Activated CD8-positive, alpha-beta T cell treated with anti-CD3 and anti-CD28 coated beads for 36 hours (primary cell): ENCODE measurements around the gene FAM13A. TPM values are rescaled to one million over a fixed set of nuclear protein-coding genes. Genes with fewer than 3 reads are reported as not detected.

ENCODE experiments used
- ATAC-seq: fragments of 200-7000 bp; cut with Tn5 transposase; one replicate; pipeline ENCODE4 v1.10.0; 2021; ENCODE audit warnings: mild to moderate bottlenecking, moderate library complexity
- CTCF ChIA-PET: fragments of 350-600 bp; sonication (Branson Sonifier 250); formaldehyde crosslinking; loops from one replicate; lab custom pipeline; 2021; ENCODE audit warnings: antibody characterized with exemption; lab: Charles Lee
- POLR2A ChIA-PET: fragments of 350-600 bp; sonication (Branson Sonifier 250); formaldehyde crosslinking; loops from one replicate; lab custom pipeline; 2021; ENCODE audit warnings: antibody characterized with exemption; lab: Charles Lee
- DNase-seq: peaks from one replicate; pipeline ENCODE4 v3.0.0-alpha.2; 2020
- H3K27ac Mint-ChIP-seq: one replicate; pipeline ENCODE4 v1.8.0; 2021; ENCODE audit warnings: mild to moderate bottlenecking, mixed read lengths
- H3K27me3 Mint-ChIP-seq: one replicate; pipeline ENCODE4 v1.8.0; 2021; ENCODE audit warnings: mixed read lengths
- H3K36me3 Mint-ChIP-seq: one replicate; pipeline ENCODE4 v1.8.0; 2021; ENCODE audit warnings: low read depth, mixed read lengths
- H3K4me1 Mint-ChIP-seq: one replicate; pipeline ENCODE4 v1.8.0; 2021; ENCODE audit warnings: low read depth, mixed read lengths
- H3K4me3 Mint-ChIP-seq: one replicate; pipeline ENCODE4 v1.8.0; 2021; ENCODE audit warnings: mild to moderate bottlenecking, moderate library complexity, mixed read lengths
- H3K9me3 Mint-ChIP-seq: one replicate; pipeline ENCODE4 v1.8.0; 2021; ENCODE audit warnings: mixed read lengths
- intact Hi-C: fragments of 100-400 bp; cut with micrococcal nuclease; formaldehyde crosslinking; loops from one replicate; pipeline ENCODE4 v1.10.0; 2022
- total RNA-seq, 2 experiments: library from RNA; stranded (reverse); gene quantifications; one replicate each; pipeline ENCODE4 v1.2.3, GENCODE V29; 2021
- TF ChIP-seq, protein P1 (sequence below): fragments of 200-600 bp; IDR thresholded peaks from one replicate; pipeline ENCODE4 v1.8.0; 2022; ENCODE audit warnings: antibody characterized with exemption, mild to moderate bottlenecking

FAM13A gene
- total RNA-seq, 2 experiments from 2014 or later: 4.5 to 6.0 TPM

DNA sequence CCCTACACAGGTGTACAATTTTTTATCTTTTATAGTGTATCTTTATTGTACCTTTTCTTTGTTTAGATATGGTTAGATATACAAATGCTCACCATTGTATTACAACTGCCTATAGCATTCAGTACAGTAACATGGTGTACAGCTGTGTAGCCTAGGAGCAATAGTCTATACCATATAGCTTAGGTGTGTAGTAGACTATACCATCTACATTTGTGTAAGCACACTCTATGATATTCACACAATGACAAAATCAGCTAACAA is 80.3 kb downstream of the FAM13A start:
- Mint-ChIP-seq H3K36me3 (no peaks in the 10 kb centered on the region), H3K4me1 (no peaks in the 10 kb centered on the region), H3K9me3 (peaks cover 6% of the 10 kb centered on the region), H3K4me3 (no peak overlapping the region), H3K27me3 (peaks cover 3% of the 10 kb centered on the region), H3K27ac (no peak overlapping the region)
- ATAC-seq (no peak), DNase-seq (no peak)
- POLR2A ChIA-PET: no interaction called here
- TF ChIP-seq, protein P1, sequence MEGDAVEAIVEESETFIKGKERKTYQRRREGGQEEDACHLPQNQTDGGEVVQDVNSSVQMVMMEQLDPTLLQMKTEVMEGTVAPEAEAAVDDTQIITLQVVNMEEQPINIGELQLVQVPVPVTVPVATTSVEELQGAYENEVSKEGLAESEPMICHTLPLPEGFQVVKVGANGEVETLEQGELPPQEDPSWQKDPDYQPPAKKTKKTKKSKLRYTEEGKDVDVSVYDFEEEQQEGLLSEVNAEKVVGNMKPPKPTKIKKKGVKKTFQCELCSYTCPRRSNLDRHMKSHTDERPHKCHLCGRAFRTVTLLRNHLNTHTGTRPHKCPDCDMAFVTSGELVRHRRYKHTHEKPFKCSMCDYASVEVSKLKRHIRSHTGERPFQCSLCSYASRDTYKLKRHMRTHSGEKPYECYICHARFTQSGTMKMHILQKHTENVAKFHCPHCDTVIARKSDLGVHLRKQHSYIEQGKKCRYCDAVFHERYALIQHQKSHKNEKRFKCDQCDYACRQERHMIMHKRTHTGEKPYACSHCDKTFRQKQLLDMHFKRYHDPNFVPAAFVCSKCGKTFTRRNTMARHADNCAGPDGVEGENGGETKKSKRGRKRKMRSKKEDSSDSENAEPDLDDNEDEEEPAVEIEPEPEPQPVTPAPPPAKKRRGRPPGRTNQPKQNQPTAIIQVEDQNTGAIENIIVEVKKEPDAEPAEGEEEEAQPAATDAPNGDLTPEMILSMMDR: no peak
- CTCF ChIA-PET: no interaction called here
- intact Hi-C loops: no loop called here

DNA sequence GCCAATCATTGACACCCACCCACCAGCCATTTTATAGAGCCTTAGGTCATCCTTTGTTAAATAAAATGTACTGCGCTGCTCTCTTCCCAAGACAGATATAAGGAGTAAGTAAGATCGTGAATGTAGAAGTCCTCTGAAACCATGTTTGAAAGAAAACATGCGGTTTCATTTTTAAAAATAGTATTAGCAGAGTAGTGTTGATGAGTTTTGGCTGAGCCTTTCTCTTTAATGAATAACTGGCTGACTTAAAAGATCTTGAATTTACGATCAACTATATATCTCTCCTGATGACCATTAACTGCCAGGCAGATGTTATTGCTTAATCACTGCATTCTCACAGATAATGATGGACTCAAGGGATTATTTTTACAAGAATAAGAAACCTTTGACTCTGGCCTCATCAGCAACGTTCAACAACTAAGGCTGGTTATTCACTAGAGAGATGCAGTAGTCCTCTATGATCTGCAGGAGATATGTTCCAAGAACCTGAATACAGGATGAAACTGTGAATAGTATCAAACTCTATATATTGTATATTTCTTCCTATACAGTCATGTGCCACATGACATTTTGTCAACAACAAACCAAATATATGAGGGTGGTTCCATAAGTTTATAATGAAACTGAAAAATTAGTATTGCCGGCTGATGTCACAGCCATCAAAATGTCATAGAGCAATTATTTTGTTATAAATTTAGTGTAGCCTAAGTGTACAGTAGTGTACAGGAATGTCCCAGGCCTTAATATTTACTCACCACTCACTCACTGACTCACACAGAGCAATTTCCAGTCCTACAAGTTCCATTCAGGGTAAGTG is 80.8 kb downstream of the FAM13A start:
- H3K27me3 Mint-ChIP-seq: peaks cover 3% of the 10 kb centered on the region
- no peak overlapping the region for H3K27ac Mint-ChIP-seq
- intact Hi-C loops: no loop called here
- ChIA-PET POLR2A (no interaction called here), CTCF (no interaction called here)
- TF ChIP-seq, protein P1: no peak
- DNase-seq (no peak), ATAC-seq (no peak)
- H3K36me3 Mint-ChIP-seq: no peaks in the 10 kb centered on the region
- H3K4me1 Mint-ChIP-seq: no peaks in the 10 kb centered on the region
- H3K4me3 Mint-ChIP-seq: no peak overlapping the region
- peaks cover 6% of the 10 kb centered on the region for H3K9me3 Mint-ChIP-seq

GRCh38 chr4:88971536-88971935 is 85.4 kb downstream of the FAM13A start:
- Mint-ChIP-seq H3K4me1 (no peaks in the 10 kb centered on the region), H3K4me3 (no peak overlapping the region)

DNA sequence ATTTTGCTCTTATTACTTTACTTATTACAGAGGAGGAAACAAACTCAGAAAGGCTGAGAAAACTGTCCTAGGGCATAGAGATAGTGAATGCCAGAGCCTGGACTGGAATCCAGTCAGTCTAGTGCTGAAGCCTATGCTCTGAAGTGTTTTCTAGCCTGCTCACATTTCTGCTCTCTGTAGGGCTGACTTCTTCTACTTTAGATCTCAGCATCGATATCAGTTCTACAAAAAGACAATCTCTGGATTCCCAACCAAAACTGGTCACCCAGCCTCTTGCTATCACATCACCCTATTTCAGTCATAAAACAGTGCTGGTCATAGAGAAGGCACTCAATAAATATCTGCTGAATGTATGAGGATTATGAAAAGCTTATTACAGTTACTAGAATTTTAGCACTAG is 87.2 kb downstream of the FAM13A start:
- H3K27me3 Mint-ChIP-seq: peaks cover 8% of the 10 kb centered on the region
- TF ChIP-seq, protein P1: no peak
- no peaks in the 10 kb centered on the region for H3K4me1 Mint-ChIP-seq

More at GRCh38 chr4:88971536-88971935, 85.4 kb downstream of the FAM13A start:
- ATAC-seq (no peak), DNase-seq (no peak)
- TF ChIP-seq, protein P1: no peak
- ChIA-PET CTCF (no interaction called here), POLR2A (no interaction called here)
- H3K36me3 Mint-ChIP-seq: no peaks in the 10 kb centered on the region
- intact Hi-C loops: no loop called here
- peaks cover 7% of the 10 kb centered on the region for H3K27me3 Mint-ChIP-seq
- H3K27ac Mint-ChIP-seq: no peak overlapping the region
- peaks cover 6% of the 10 kb centered on the region for H3K9me3 Mint-ChIP-seq

GRCh38 chr4:88969271-88969670 is 87.7 kb downstream of the FAM13A start:
- Mint-ChIP-seq H3K36me3 (no peaks in the 10 kb centered on the region), H3K27ac (no peak overlapping the region), H3K4me1 (no peaks in the 10 kb centered on the region), H3K4me3 (no peak overlapping the region), H3K9me3 (peaks cover 6% of the 10 kb centered on the region), H3K27me3 (peaks cover 7% of the 10 kb centered on the region)
- ATAC-seq (no peak), DNase-seq (no peak)
- intact Hi-C loops: no loop called here
- TF ChIP-seq, protein P1: no peak
- ChIA-PET POLR2A (no interaction called here), CTCF (interaction anchor here (0.9 kb wide), 1 partner anchor 19 kb away, joined by 3 read pairs; no protein-coding TSS in a partner anchor)

More for the DNA sequence above, 87.2 kb downstream of the FAM13A start:
- H3K27ac Mint-ChIP-seq: no peak overlapping the region
- ATAC-seq: no peak
- ChIA-PET CTCF (interaction anchor here (0.9 kb wide), 1 partner anchor 19 kb away, joined by 3 read pairs; no protein-coding TSS in a partner anchor), POLR2A (no interaction called here)
- no peaks in the 10 kb centered on the region for H3K36me3 Mint-ChIP-seq
- H3K4me3 Mint-ChIP-seq: no peak overlapping the region
- no peak for DNase-seq
- intact Hi-C loops: no loop called here
- peaks cover 6% of the 10 kb centered on the region for H3K9me3 Mint-ChIP-seq
